HepG2 (cell line): ENCODE measurements around the gene CD248. TPM values are rescaled to one million over a fixed set of nuclear protein-coding genes. Genes with fewer than 3 reads are reported as not detected.

ENCODE experiments used
- ADNP ChIP-seq: sonication (generic); formaldehyde crosslinking; IDR thresholded peaks from 2 replicates; pipeline ENCODE4 v1.4.0; 2020; ENCODE audit warnings: missing genetic modification reagents
- BRD4 ChIP-seq: sonication (generic); formaldehyde crosslinking; IDR thresholded peaks from 2 replicates; pipeline ENCODE4 v1.4.0; 2020; ENCODE audit warnings: missing genetic modification reagents
- CC2D1A ChIP-seq: sonication (generic); formaldehyde crosslinking; IDR thresholded peaks from 2 replicates; pipeline ENCODE4 v1.8.1; 2023; ENCODE audit warnings: mild to moderate bottlenecking, missing genetic modification reagents
- CEBPZ ChIP-seq: IDR thresholded peaks from 2 replicates; pipeline ENCODE4 v1.6.1; 2012; ENCODE audit warnings: low read length, improper control_type of control experiment
- E2F5 ChIP-seq: sonication (generic); formaldehyde crosslinking; conservative IDR thresholded peaks from 2 replicates; pipeline ENCODE4 v1.4.0; 2020; ENCODE audit warnings: missing genetic modification reagents
- FOXP1 ChIP-seq, 2 experiments: fragments of 450-650 bp in 1 of 2; IDR thresholded peaks; 2 replicates each; pipeline ENCODE4 v1.6.1; 2017 to 2018; ENCODE audit warnings: antibody characterized with exemption in 1 of 2
- GATAD1 ChIP-seq: IDR thresholded peaks from 2 replicates; pipeline ENCODE4 v1.6.1; 2016; ENCODE audit warnings: missing genetic modification reagents, missing compliant biosample characterization
- KLF16 ChIP-seq, 2 experiments: sonication (generic) in 1 of 2; formaldehyde crosslinking in 1 of 2; IDR thresholded peaks; 2 replicates each; pipeline versions ENCODE4 v1.6.1 to v1.8.0; 2016 to 2023; ENCODE audit warnings: missing genetic modification reagents in 2 of 2, missing compliant biosample characterization in 1 of 2
- NBN ChIP-seq: fragments of 450-650 bp; conservative IDR thresholded peaks from 2 replicates; pipeline ENCODE4 v1.6.1; 2017
- NR2F6 ChIP-seq, 2 experiments: IDR thresholded peaks; 2 replicates each; pipeline ENCODE4 v1.6.1; 2016; ENCODE audit warnings: antibody characterized with exemption in 1 of 2, mild to moderate bottlenecking in 1 of 2
- POLR2AphosphoS2 ChIP-seq: IDR thresholded peaks from 2 replicates; pipeline ENCODE4 v1.6.1; 2011; ENCODE audit warnings: low read depth, low read length, improper control_type of control experiment
- SETDB1 ChIP-seq: sonication (generic); formaldehyde crosslinking; IDR thresholded peaks from 2 replicates; pipeline ENCODE4 v1.5.1; 2020; ENCODE audit warnings: missing genetic modification reagents, mild to moderate bottlenecking, borderline replicate concordance
- ZNF235 ChIP-seq: sonication (generic); formaldehyde crosslinking; IDR thresholded peaks from 2 replicates; pipeline ENCODE4 v1.8.1; 2023; ENCODE audit warnings: mild to moderate bottlenecking, missing genetic modification reagents, borderline replicate concordance
- ZNF414 ChIP-seq: sonication (generic); formaldehyde crosslinking; IDR thresholded peaks from 2 replicates; pipeline ENCODE4 v1.5.0; 2020; ENCODE audit warnings: missing genetic modification reagents
- ZNF441 ChIP-seq: sonication (generic); formaldehyde crosslinking; IDR thresholded peaks from 2 replicates; pipeline ENCODE4 v1.7.0; 2021; ENCODE audit warnings: missing genetic modification reagents, borderline replicate concordance
- ZNF512 ChIP-seq: sonication (generic); formaldehyde crosslinking; IDR thresholded peaks from 2 replicates; pipeline ENCODE4 v1.4.0; 2020; ENCODE audit warnings: mild to moderate bottlenecking, missing genetic modification reagents
- ZNF564 ChIP-seq: sonication (generic); formaldehyde crosslinking; IDR thresholded peaks from 2 replicates; pipeline ENCODE4 v1.8.1; 2023; ENCODE audit warnings: mild to moderate bottlenecking, missing genetic modification reagents
- ZNF619 ChIP-seq: sonication (generic); formaldehyde crosslinking; IDR thresholded peaks from 2 replicates; pipeline ENCODE4 v1.4.0; 2020; ENCODE audit warnings: mild to moderate bottlenecking, missing genetic modification reagents
- ZNF709 ChIP-seq: sonication (generic); formaldehyde crosslinking; IDR thresholded peaks from 2 replicates; pipeline ENCODE4 v1.5.0; 2020; ENCODE audit warnings: mild to moderate bottlenecking, missing genetic modification reagents
- ZNF800 ChIP-seq: sonication (generic); formaldehyde crosslinking; IDR thresholded peaks from 2 replicates; pipeline ENCODE4 v1.4.0; 2020; ENCODE audit warnings: missing genetic modification reagents
- ZZZ3 ChIP-seq: sonication (generic); formaldehyde crosslinking; IDR thresholded peaks from 2 replicates; pipeline ENCODE4 v1.4.0; 2020; ENCODE audit warnings: missing genetic modification reagents, mild to moderate bottlenecking, borderline replicate concordance
- polyA plus RNA-seq, 8 experiments: library from polyadenylated mRNA; depleted of rRNA in 3 of 8; stranded (reverse) in 7 of 8; unstranded in 1 of 8; fragments of >200 nt; fragmentation: Illumina TruSeq in 4 of 8; extraction: Trizol in 4 of 8; gene quantifications; 2 replicates each; pipeline versions ENCODE4 v1.2.1 to v1.2.3, GENCODE V29; 2011 to 2016; ENCODE audit warnings: low read depth in 4 of 8, missing spikeins in 1 of 8, mixed read lengths in 1 of 8; ENCODE audit not compliant: insufficient read depth in 1 of 8
- total RNA-seq, 5 experiments: library from RNA; depleted of rRNA; stranded (reverse); fragments of >200 nt; fragmentation: Illumina TruSeq; extraction: Trizol; gene quantifications; 2 replicates each; pipeline ENCODE4 v1.2.3, GENCODE V29; 2016; ENCODE audit warnings: low read depth in 1 of 5

CD248 gene
- total and polyA plus RNA-seq, 2 of the 13 experiments (the other 11 are each of a cell fraction or from before 2014, with no cell fraction given) = 0.25 to 0.35 TPM

GRCh38 chr11:66311965-66312548, 4.8 kb downstream of the CD248 start (continued):
- peak; percentile 66 for TF ChIP-seq ZNF800
- TF ChIP-seq ZZZ3 = no peak
- TF ChIP-seq NBN = no peak
- TF ChIP-seq POLR2AphosphoS2 = no peak
- TF ChIP-seq BRD4 = 0 out of 2 replicates have a peak, but pooled peaks have one; percentile 29
- no peak for TF ChIP-seq ZNF441 (CRISPR knock-in tag)
- no peak; a peak in 2 of 4 replicates for TF ChIP-seq KLF16 (CRISPR knock-in tag; IDR thresholded peaks at IDR 0.05)
- TF ChIP-seq ZNF235 = no peak
- no peak; the same call in 1 of the 2 replicates for TF ChIP-seq NR2F6 (IDR thresholded peaks at IDR 0.05)
- peak; percentile 39; the same call in 1 of the 2 replicates for TF ChIP-seq NR2F6 (CRISPR knock-in tag; IDR thresholded peaks at IDR 0.05)
- TF ChIP-seq ZNF512 (CRISPR knock-in tag) = no peak
- no peak; the same call in 1 of the 2 replicates for TF ChIP-seq ZNF709 (CRISPR knock-in tag)
- TF ChIP-seq E2F5 (CRISPR knock-in tag) = no peak
- no peak for TF ChIP-seq SETDB1 (CRISPR knock-in tag)
- TF ChIP-seq ADNP (CRISPR knock-in tag) = no peak
- peak; percentile 50 for TF ChIP-seq GATAD1 (CRISPR knock-in tag)
- peak; percentile 65; the same call in 1 of the 2 replicates for TF ChIP-seq ZNF619 (CRISPR knock-in tag)
- TF ChIP-seq CEBPZ = no peak
- TF ChIP-seq ZNF564 (CRISPR knock-in tag) = no peak
- TF ChIP-seq ZNF414 (CRISPR knock-in tag) = 0 out of 2 replicates have a peak, but pooled peaks have one; percentile 46
- TF ChIP-seq FOXP1 (IDR thresholded peaks at IDR 0.05) = no peak
- TF ChIP-seq FOXP1 (CRISPR knock-in tag; IDR thresholded peaks at IDR 0.05) = no peak
- no peak for TF ChIP-seq CC2D1A
